Measurements from ENCODE around the gene SIVA1. TPM values are rescaled to one million over a fixed set of nuclear protein-coding genes. Genes with fewer than 3 reads are reported as not detected.

SIVA1 gene
- total RNA-seq, 1 experiment from 2014 or later: 128 TPM

DNA sequence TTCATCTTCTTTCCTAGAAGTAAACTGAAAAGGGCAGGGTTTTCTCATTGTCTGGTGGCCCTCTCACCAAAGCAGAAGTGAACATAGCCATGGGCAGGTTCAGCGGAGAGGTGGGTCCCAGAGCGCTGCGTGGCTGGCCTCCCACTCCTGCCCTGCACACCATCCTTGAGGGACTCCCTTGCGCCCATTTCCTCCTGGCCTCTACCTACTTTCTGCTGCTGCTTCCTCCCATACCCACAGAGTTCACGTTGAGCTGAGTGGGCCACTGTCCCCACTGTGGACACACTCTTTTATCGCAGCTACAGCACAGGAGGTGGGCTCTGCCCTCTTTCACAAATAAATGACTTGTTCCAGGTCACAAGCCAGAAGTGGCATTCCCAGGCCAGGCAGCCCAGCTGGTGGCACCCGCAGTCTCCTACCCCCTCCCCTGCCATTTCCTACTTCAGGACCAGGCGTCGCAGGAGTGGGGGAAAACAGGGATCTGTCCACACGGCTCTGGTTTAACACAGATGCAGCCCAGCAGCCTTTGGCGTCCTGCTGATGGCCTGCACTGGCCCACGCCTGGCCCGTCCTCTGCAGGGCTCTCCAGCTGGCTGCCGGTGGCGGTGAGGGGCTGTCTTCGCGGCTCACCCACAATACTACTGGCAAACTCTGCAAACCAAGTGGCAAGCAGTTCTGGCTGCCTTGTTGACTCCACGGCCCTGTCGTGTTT is 4.9 kb downstream of the SIVA1 start:
- H3K36me3 Mint-ChIP-seq: peaks cover 29% of the 10 kb centered on the region
- POLR2A ChIA-PET: no interaction called here
- no peak for TF ChIP-seq GABPB1 (CRISPR knock-in tag; IDR thresholded peaks at IDR 0.05)
- TF ChIP-seq, protein P1, sequence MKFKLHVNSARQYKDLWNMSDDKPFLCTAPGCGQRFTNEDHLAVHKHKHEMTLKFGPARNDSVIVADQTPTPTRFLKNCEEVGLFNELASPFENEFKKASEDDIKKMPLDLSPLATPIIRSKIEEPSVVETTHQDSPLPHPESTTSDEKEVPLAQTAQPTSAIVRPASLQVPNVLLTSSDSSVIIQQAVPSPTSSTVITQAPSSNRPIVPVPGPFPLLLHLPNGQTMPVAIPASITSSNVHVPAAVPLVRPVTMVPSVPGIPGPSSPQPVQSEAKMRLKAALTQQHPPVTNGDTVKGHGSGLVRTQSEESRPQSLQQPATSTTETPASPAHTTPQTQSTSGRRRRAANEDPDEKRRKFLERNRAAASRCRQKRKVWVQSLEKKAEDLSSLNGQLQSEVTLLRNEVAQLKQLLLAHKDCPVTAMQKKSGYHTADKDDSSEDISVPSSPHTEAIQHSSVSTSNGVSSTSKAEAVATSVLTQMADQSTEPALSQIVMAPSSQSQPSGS (CRISPR knock-in tag; IDR thresholded peaks at IDR 0.05; ENCODE audit: borderline replicate concordance, low read depth): no peak
- TF ChIP-seq ZNF317 (CRISPR knock-in tag; IDR thresholded peaks at IDR 0.05; ENCODE audit: borderline replicate concordance, low read depth): no peak
- no peak for TF ChIP-seq ESRRA (CRISPR knock-in tag; IDR thresholded peaks at IDR 0.05; ENCODE audit: borderline replicate concordance)
- no peak for TF ChIP-seq ZNF671 (CRISPR knock-in tag; IDR thresholded peaks at IDR 0.05)
- TF ChIP-seq, protein P2, sequence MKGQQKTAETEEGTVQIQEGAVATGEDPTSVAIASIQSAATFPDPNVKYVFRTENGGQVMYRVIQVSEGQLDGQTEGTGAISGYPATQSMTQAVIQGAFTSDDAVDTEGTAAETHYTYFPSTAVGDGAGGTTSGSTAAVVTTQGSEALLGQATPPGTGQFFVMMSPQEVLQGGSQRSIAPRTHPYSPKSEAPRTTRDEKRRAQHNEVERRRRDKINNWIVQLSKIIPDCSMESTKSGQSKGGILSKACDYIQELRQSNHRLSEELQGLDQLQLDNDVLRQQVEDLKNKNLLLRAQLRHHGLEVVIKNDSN (CRISPR knock-in tag; IDR thresholded peaks at IDR 0.05): no peak
- no peak for TF ChIP-seq ZNF138 (CRISPR knock-in tag; conservative IDR thresholded peaks at IDR 0.05)
- no peak for TF ChIP-seq SOX15 (CRISPR knock-in tag; IDR thresholded peaks at IDR 0.05)
- TF ChIP-seq, protein P3, sequence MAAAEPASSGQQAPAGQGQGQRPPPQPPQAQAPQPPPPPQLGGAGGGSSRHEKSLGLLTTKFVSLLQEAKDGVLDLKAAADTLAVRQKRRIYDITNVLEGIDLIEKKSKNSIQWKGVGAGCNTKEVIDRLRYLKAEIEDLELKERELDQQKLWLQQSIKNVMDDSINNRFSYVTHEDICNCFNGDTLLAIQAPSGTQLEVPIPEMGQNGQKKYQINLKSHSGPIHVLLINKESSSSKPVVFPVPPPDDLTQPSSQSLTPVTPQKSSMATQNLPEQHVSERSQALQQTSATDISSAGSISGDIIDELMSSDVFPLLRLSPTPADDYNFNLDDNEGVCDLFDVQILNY (CRISPR knock-in tag; IDR thresholded peaks at IDR 0.05): no peak
- TF ChIP-seq, protein P4, sequence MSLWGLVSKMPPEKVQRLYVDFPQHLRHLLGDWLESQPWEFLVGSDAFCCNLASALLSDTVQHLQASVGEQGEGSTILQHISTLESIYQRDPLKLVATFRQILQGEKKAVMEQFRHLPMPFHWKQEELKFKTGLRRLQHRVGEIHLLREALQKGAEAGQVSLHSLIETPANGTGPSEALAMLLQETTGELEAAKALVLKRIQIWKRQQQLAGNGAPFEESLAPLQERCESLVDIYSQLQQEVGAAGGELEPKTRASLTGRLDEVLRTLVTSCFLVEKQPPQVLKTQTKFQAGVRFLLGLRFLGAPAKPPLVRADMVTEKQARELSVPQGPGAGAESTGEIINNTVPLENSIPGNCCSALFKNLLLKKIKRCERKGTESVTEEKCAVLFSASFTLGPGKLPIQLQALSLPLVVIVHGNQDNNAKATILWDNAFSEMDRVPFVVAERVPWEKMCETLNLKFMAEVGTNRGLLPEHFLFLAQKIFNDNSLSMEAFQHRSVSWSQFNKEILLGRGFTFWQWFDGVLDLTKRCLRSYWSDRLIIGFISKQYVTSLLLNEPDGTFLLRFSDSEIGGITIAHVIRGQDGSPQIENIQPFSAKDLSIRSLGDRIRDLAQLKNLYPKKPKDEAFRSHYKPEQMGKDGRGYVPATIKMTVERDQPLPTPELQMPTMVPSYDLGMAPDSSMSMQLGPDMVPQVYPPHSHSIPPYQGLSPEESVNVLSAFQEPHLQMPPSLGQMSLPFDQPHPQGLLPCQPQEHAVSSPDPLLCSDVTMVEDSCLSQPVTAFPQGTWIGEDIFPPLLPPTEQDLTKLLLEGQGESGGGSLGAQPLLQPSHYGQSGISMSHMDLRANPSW (CRISPR knock-in tag; conservative IDR thresholded peaks at IDR 0.05; ENCODE audit: low read depth): no peak

DNA sequence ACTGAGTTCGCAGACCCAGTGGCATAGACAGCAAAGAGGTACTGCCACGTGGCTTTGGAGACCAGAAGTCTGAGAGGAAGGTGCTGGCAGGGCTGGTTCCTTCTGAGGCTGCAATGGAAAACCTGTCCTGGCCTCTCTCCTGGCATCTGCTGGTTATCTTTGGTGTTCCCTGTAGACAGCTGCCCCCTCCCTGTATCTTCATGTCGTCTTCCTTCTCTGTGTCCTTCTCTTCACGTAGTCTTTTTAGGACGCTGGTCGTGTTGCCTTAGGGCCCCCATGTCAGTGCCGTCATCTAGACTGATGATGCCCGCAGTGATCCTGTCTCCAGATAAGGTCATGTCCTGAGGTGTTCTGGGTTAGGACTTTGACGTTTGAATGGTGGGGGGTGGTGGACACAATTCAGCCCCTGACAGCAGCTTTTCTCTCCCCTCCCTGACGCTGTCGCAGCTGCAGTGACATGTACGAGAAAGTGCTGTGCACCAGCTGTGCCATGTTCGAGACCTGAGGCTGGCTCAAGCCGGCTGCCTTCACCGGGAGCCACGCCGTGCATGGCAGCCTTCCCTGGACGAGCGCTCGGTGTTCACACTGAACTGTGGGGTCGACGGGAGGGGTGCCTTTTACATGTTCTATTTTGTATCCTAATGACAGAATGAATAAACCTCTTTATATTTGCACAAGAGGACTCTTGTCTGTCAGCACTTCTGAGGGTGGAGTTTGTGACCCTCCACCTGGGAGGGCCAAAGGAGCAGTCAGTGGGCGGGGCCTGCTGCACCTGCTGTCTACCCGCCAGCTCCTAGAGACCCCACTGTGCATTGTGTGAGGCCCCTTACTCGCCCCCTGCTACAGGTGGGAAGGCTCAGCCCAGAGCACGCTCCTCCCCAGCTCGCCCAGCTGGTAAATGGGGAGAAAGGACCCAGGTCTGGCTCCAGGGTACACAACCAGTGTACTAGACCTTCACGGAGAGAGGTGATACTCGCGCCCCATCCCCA is 6.3 kb downstream of the SIVA1 start:
- ATAC-seq: no peak
- H3K27me3 Mint-ChIP-seq (ENCODE audit: low read depth): no peaks in the 10 kb centered on the region; the same call in 1 of the 2 replicates
- H3K9me3 Mint-ChIP-seq: no peaks in the 10 kb centered on the region
- DNase-seq (ENCODE audit: low spot score): no peak
- H3K36me3 Mint-ChIP-seq: peaks cover 29% of the 10 kb centered on the region
- TF ChIP-seq, protein P5, sequence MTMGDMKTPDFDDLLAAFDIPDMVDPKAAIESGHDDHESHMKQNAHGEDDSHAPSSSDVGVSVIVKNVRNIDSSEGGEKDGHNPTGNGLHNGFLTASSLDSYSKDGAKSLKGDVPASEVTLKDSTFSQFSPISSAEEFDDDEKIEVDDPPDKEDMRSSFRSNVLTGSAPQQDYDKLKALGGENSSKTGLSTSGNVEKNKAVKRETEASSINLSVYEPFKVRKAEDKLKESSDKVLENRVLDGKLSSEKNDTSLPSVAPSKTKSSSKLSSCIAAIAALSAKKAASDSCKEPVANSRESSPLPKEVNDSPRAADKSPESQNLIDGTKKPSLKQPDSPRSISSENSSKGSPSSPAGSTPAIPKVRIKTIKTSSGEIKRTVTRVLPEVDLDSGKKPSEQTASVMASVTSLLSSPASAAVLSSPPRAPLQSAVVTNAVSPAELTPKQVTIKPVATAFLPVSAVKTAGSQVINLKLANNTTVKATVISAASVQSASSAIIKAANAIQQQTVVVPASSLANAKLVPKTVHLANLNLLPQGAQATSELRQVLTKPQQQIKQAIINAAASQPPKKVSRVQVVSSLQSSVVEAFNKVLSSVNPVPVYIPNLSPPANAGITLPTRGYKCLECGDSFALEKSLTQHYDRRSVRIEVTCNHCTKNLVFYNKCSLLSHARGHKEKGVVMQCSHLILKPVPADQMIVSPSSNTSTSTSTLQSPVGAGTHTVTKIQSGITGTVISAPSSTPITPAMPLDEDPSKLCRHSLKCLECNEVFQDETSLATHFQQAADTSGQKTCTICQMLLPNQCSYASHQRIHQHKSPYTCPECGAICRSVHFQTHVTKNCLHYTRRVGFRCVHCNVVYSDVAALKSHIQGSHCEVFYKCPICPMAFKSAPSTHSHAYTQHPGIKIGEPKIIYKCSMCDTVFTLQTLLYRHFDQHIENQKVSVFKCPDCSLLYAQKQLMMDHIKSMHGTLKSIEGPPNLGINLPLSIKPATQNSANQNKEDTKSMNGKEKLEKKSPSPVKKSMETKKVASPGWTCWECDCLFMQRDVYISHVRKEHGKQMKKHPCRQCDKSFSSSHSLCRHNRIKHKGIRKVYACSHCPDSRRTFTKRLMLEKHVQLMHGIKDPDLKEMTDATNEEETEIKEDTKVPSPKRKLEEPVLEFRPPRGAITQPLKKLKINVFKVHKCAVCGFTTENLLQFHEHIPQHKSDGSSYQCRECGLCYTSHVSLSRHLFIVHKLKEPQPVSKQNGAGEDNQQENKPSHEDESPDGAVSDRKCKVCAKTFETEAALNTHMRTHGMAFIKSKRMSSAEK (CRISPR knock-in tag; IDR thresholded peaks at IDR 0.05; ENCODE audit: borderline replicate concordance): no peak
- TF ChIP-seq ZNF423 (CRISPR knock-in tag; IDR thresholded peaks at IDR 0.05): no peak
- TF ChIP-seq ELF4 (CRISPR knock-in tag; IDR thresholded peaks at IDR 0.05; ENCODE audit: low read depth): no peak
- TF ChIP-seq NFE2L1 (CRISPR knock-in tag; IDR thresholded peaks at IDR 0.05): no peak
- peaks cover 10% of the 10 kb centered on the region for H3K4me1 Mint-ChIP-seq
- H3K27ac Mint-ChIP-seq: no peak overlapping the region
- no peak overlapping the region for H3K4me3 Mint-ChIP-seq
- CTCF ChIA-PET: interaction anchor here (0.7 to 3.7 kb wide), 3 partner anchors 9 to 67 kb away, joined by 4 to 12 read pairs (median 10); no protein-coding TSS in a partner anchor
- POLR2A ChIA-PET: interaction anchor here (1.3 kb wide), 1 partner anchor 10 kb away, joined by 3 read pairs; no protein-coding TSS in a partner anchor

More for the DNA sequence above, 4.9 kb downstream of the SIVA1 start:
- H3K9me3 Mint-ChIP-seq: no peaks in the 10 kb centered on the region
- ATAC-seq (no peak), DNase-seq (ENCODE audit: low spot score) (no peak)
- H3K4me1 Mint-ChIP-seq: peaks cover 18% of the 10 kb centered on the region
- CTCF ChIA-PET: interaction anchor here (0.8 to 1.4 kb wide), 3 partner anchors 26 to 69 kb away, joined by 3 to 6 read pairs (median 4); no protein-coding TSS in a partner anchor
- H3K27ac Mint-ChIP-seq: no peak overlapping the region
- no peaks in the 10 kb centered on the region; the same call in 1 of the 2 replicates for H3K27me3 Mint-ChIP-seq (ENCODE audit: low read depth)
- H3K4me3 Mint-ChIP-seq: no peak overlapping the region
